GM13977 (cell line): ENCODE measurements around the gene RUFY3.

Source experiments
- DNase-seq: peaks from one replicate; pipeline ENCODE4 v3.0.0; 2012; ENCODE audit warnings: low spot score
- CTCF ChIP-seq: IDR thresholded peaks from 2 replicates; pipeline ENCODE4 v1.5.1; 2012; ENCODE audit warnings: mild to moderate bottlenecking, control low read depth; ENCODE audit not compliant: insufficient read depth; ENCODE audit errors: extremely low read depth, missing control alignments
- in situ Hi-C: fragments of 300-500 bp; cut with MboI; formaldehyde crosslinking; loops from one replicate; pipeline ENCODE4 v1.12.0; 2022; ENCODE audit warnings: low sequenced_read_pairs, low pct_unique_long_range_greater_than_20kb, mixed read lengths, inconsistent platforms; ENCODE audit not compliant: unreplicated experiment

The RUFY3 gene

GRCh38 chr4:70844180-70844579 is 122.4 kb downstream of the RUFY3 start:
- TF ChIP-seq CTCF, result no peak
- in situ Hi-C loops, result no loop called here
- no peak for DNase-seq

- TF ChIP-seq CTCF, result no peak
- no peak for DNase-seq
- in situ Hi-C loops, result no loop called here
Measured at GRCh38 chr4:70849291-70849690, 127.5 kb downstream of the RUFY3 start.

- in situ Hi-C loops, result no loop called here
- no peak for TF ChIP-seq CTCF
Measured at GRCh38 chr4:70855464-70855863, 133.7 kb downstream of the RUFY3 start.

More at GRCh38 chr4:70855464-70855863, 133.7 kb downstream of the RUFY3 start:
- DNase-seq, result no peak
